Measurements from ENCODE around the gene QRSL1. TPM values are rescaled to one million over a fixed set of nuclear protein-coding genes. Genes with fewer than 3 reads are reported as not detected.

The QRSL1 gene
- total and polyA plus RNA-seq, 2 donors from 2014 or later = 12.5 to 18.0 TPM

DNA sequence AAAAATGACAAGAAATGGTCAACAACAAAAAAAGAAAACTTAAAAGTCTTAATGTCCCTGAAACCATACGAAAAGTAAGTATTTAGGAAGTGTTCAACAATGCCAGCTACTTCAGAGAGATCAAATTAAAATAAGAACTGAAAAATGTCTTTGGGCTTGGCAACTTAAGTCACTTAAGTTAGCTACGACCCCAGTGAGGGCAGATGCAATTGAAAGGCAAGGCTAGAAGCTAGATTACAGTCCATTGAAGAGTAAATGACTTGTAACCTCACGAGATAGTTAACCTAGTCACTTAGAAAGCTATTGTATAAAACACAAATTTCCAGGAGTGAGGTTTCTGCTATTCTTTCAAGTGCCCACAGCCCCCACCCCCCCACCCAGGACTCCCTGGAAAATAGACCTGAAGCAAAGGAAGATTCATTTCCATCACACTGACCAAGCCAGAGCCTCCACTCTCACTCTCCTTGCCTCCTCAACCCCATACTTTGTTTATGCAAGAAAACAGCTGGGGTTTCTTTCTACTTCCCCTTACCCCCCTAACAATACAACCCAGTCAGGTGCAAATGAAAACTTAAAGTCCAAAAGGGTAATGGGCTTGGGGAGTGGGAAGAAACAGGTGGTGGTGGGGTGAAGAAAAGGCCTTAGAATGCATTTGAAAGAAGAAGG, 14.7 kb upstream of the QRSL1 start:
- Histone ChIP-seq H3K27ac (ENCODE audit: low read depth in 2 of 2, low read length in 2 of 2) (no peak overlapping the region), H3K4me1 (ENCODE audit: control insufficient read depth in 2 of 3, insufficient read depth in 2 of 3, low read depth in 1 of 3, low read length in 3 of 3) (no peaks in the 10 kb centered on the region), H3K9ac (ENCODE audit: low read length in 3 of 3) (no peak overlapping the region), H3K4me3 (ENCODE audit: low read length in 3 of 3) (no peak overlapping the region), H3K36me3 (ENCODE audit: control insufficient read depth in 2 of 3, insufficient read depth in 3 of 3, low read length in 3 of 3) (peaks cover 0 to 3% (median 0%) of the 10 kb centered on the region in 3 donors), H3K9me3 (ENCODE audit: control insufficient read depth in 2 of 3, insufficient read depth in 1 of 3, low read length in 3 of 3) (no peaks in the 10 kb centered on the region), H3K27me3 (ENCODE audit: control insufficient read depth, insufficient read depth, low read length) (no peaks in the 10 kb centered on the region)
- intact Hi-C loops (cut with DNase I) = no loop called here
- TF ChIP-seq, protein P1, sequence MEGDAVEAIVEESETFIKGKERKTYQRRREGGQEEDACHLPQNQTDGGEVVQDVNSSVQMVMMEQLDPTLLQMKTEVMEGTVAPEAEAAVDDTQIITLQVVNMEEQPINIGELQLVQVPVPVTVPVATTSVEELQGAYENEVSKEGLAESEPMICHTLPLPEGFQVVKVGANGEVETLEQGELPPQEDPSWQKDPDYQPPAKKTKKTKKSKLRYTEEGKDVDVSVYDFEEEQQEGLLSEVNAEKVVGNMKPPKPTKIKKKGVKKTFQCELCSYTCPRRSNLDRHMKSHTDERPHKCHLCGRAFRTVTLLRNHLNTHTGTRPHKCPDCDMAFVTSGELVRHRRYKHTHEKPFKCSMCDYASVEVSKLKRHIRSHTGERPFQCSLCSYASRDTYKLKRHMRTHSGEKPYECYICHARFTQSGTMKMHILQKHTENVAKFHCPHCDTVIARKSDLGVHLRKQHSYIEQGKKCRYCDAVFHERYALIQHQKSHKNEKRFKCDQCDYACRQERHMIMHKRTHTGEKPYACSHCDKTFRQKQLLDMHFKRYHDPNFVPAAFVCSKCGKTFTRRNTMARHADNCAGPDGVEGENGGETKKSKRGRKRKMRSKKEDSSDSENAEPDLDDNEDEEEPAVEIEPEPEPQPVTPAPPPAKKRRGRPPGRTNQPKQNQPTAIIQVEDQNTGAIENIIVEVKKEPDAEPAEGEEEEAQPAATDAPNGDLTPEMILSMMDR (IDR thresholded peaks at IDR 0.05; ENCODE audit: borderline replicate concordance, extremely low read depth, insufficient read depth) = no peak
- FAIRE-seq = no peak
- no peak for DNase-seq

DNA sequence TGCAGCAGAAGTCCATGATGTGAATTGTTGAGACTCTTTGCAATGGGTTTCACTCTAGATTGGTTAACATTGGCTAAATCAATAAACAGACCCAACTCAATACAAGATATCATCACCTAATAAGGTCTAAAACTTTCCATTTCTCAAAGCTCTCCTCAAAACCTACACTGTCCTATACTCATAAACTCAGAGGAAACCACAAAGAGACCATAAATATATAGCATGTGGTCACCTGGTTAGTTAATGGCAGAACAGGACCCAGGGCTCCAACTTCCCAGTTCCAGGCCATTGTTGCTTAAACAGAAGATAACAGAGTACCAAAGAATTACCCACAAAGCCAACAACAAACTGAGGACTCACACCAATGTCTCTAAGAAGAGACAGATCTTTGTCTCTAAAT, 12.1 kb upstream of the QRSL1 start:
- intact Hi-C loops (cut with DNase I) = no loop called here
- no peak overlapping the region for H3K4me3 ChIP-seq (ENCODE audit: low read length in 3 of 3)
- H3K4me1 ChIP-seq (ENCODE audit: control insufficient read depth in 2 of 3, insufficient read depth in 2 of 3, low read depth in 1 of 3, low read length in 3 of 3) = no peaks in the 10 kb centered on the region
- FAIRE-seq (no peak), DNase-seq (no peak)
- no peaks in the 10 kb centered on the region for H3K9me3 ChIP-seq (ENCODE audit: control insufficient read depth in 2 of 3, insufficient read depth in 1 of 3, low read length in 3 of 3)
- H3K9ac ChIP-seq (ENCODE audit: low read length in 3 of 3) = no peak overlapping the region
- H3K27ac ChIP-seq (ENCODE audit: low read depth in 2 of 2, low read length in 2 of 2) = no peak overlapping the region
- H3K27me3 ChIP-seq (ENCODE audit: control insufficient read depth, insufficient read depth, low read length) = no peaks in the 10 kb centered on the region
- TF ChIP-seq, protein P1 (IDR thresholded peaks at IDR 0.05; ENCODE audit: borderline replicate concordance, extremely low read depth, insufficient read depth) = no peak
- H3K36me3 ChIP-seq (ENCODE audit: control insufficient read depth in 2 of 3, insufficient read depth in 3 of 3, low read length in 3 of 3) = peaks cover 0 to 3% (median 2%) of the 10 kb centered on the region in 3 donors

DNA sequence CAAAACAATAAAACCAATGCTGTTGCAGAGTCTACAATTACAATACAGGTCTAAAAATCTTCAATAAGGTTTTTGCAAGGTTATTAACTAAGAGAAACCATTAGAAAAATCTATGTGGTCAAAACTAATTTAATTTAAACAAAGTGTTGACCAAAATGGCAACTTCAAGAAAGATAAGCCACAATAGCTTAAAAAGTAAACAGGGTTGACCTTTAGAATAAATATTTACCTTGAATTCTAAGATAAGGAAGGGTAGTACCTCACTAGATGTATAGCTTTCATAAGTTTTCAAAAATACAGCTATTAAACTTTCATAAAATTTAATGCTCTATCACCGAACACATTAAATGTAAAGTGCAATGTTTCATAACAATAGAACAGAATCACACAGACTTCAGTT, 11.5 kb upstream of the QRSL1 start:
- intact Hi-C loops (cut with DNase I) = no loop called here
- FAIRE-seq = no peak
- no peaks in the 10 kb centered on the region for H3K9me3 ChIP-seq (ENCODE audit: control insufficient read depth in 2 of 3, insufficient read depth in 1 of 3, low read length in 3 of 3)

More for the DNA sequence above, 11.5 kb upstream of the QRSL1 start:
- Histone ChIP-seq H3K9ac (ENCODE audit: low read length in 3 of 3) (no peak overlapping the region), H3K36me3 (ENCODE audit: control insufficient read depth in 2 of 3, insufficient read depth in 3 of 3, low read length in 3 of 3) (peaks cover 0 to 5% (median 3%) of the 10 kb centered on the region in 3 donors), H3K4me3 (ENCODE audit: low read length in 3 of 3) (no peak overlapping the region), H3K4me1 (ENCODE audit: control insufficient read depth in 2 of 3, insufficient read depth in 2 of 3, low read depth in 1 of 3, low read length in 3 of 3) (no peaks in the 10 kb centered on the region), H3K27me3 (ENCODE audit: control insufficient read depth, insufficient read depth, low read length) (no peaks in the 10 kb centered on the region), H3K27ac (ENCODE audit: low read depth in 2 of 2, low read length in 2 of 2) (no peak overlapping the region)
- TF ChIP-seq, protein P1 (IDR thresholded peaks at IDR 0.05; ENCODE audit: borderline replicate concordance, extremely low read depth, insufficient read depth) = no peak
- no peak for DNase-seq
